Measurements from ENCODE around the gene NR4A1.

- TF ChIP-seq, protein P1, sequence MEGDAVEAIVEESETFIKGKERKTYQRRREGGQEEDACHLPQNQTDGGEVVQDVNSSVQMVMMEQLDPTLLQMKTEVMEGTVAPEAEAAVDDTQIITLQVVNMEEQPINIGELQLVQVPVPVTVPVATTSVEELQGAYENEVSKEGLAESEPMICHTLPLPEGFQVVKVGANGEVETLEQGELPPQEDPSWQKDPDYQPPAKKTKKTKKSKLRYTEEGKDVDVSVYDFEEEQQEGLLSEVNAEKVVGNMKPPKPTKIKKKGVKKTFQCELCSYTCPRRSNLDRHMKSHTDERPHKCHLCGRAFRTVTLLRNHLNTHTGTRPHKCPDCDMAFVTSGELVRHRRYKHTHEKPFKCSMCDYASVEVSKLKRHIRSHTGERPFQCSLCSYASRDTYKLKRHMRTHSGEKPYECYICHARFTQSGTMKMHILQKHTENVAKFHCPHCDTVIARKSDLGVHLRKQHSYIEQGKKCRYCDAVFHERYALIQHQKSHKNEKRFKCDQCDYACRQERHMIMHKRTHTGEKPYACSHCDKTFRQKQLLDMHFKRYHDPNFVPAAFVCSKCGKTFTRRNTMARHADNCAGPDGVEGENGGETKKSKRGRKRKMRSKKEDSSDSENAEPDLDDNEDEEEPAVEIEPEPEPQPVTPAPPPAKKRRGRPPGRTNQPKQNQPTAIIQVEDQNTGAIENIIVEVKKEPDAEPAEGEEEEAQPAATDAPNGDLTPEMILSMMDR (conservative IDR thresholded peaks at IDR 0.05; ENCODE audit: low read depth, low read length) = no peak
- TF ChIP-seq EZH2 (IDR thresholded peaks at IDR 0.05; ENCODE audit: low read length, unreplicated experiment) (no peak), EZH2phosphoT487 (IDR thresholded peaks at IDR 0.05; ENCODE audit: borderline replicate concordance, low read length) (no peak)
These were observed 43.2 kb upstream of the NR4A1 start for GRCh38 chr12:52007982-52008510.
